K562 (cell line): ENCODE results near the gene VAC14. TPM values are rescaled to one million over a fixed set of nuclear protein-coding genes. Genes with fewer than 3 reads are reported as not detected.

Experiments
- CAMTA2 ChIP-seq: fragments of 250-450 bp; sonication (Bioruptor Pico); conservative IDR thresholded peaks from 2 replicates; pipeline ENCODE4 v1.5.1; 2022
- CXXC5 ChIP-seq: fragments of 250-450 bp; sonication (Bioruptor Pico); IDR thresholded peaks from 2 replicates; pipeline ENCODE4 v1.8.0; 2022; ENCODE audit warnings: inconsistent platforms, mild to moderate bottlenecking, moderate library complexity
- GTF2F1 ChIP-seq: IDR thresholded peaks from 2 replicates; pipeline ENCODE4 v1.6.1; 2011; ENCODE audit warnings: low read depth, low read length, improper control_type of control experiment
- KDM5B ChIP-seq: fragments of 200-600 bp; sonication (generic); IDR thresholded peaks from 2 replicates; pipeline ENCODE4 v1.6.1; 2012; ENCODE audit warnings: low read depth, mild to moderate bottlenecking, moderate library complexity, low read length, control low read depth, inconsistent platforms; ENCODE audit not compliant: insufficient replicate concordance
- MED1 ChIP-seq: sonication (generic); formaldehyde crosslinking; IDR thresholded peaks from 2 replicates; pipeline ENCODE4 v1.8.1; 2023; ENCODE audit warnings: missing genetic modification reagents, borderline replicate concordance
- PPARD ChIP-seq: fragments of 250-450 bp; sonication (Bioruptor Pico); IDR thresholded peaks from 2 replicates; pipeline ENCODE4 v1.8.0; 2022; ENCODE audit warnings: inconsistent platforms, mild to moderate bottlenecking, moderate library complexity
- PYGO2 ChIP-seq: fragments of 450-650 bp; IDR thresholded peaks from 2 replicates; pipeline ENCODE4 v1.6.1; 2016; ENCODE audit warnings: mild to moderate bottlenecking, missing genetic modification characterization, moderate library complexity, missing compliant biosample characterization
- RCOR1 ChIP-seq, 2 experiments: IDR thresholded peaks; 2 replicates each; pipeline ENCODE4 v1.6.1; 2012; ENCODE audit warnings: low read depth in 2 of 2, low read length in 2 of 2, borderline replicate concordance in 1 of 2, improper control_type of control experiment in 1 of 2
- THRAP3 ChIP-seq: fragments of 450-650 bp; IDR thresholded peaks from 2 replicates; pipeline ENCODE4 v1.6.1; 2016; ENCODE audit warnings: mild to moderate bottlenecking, inconsistent platforms, borderline replicate concordance
- ZKSCAN8 ChIP-seq: fragments of 200-800 bp; sonication (Bioruptor generic); IDR thresholded peaks from 2 replicates; pipeline ENCODE4 v1.6.1; 2016; ENCODE audit warnings: missing genetic modification characterization, missing compliant biosample characterization
- ZNF274 ChIP-seq: IDR thresholded peaks from 2 replicates; pipeline ENCODE4 v1.6.1; 2011; ENCODE audit warnings: low read depth, mild to moderate bottlenecking, low read length, moderate library complexity, borderline replicate concordance
- ZNF444 ChIP-seq: fragments of 250-450 bp; sonication (Bioruptor Pico); IDR thresholded peaks from 2 replicates; pipeline ENCODE4 v1.4.0; 2020; ENCODE audit warnings: mild to moderate bottlenecking, moderate library complexity
- ZNF586 ChIP-seq: fragments of 450-650 bp; formaldehyde crosslinking; conservative IDR thresholded peaks from 2 replicates; pipeline ENCODE4 v1.4.0; 2020; ENCODE audit warnings: mild to moderate bottlenecking, moderate library complexity
- polyA plus RNA-seq, 8 experiments: library from polyadenylated mRNA; depleted of rRNA in 4 of 8; stranded (reverse) in 5 of 8; unstranded in 3 of 8; fragments of >200 nt; fragmentation: Nextera tagmentation in 2 of 8; fragmentation: Illumina TruSeq in 1 of 8; extraction: Ambion mirVana in 2 of 8; extraction: Trizol in 1 of 8; gene quantifications; 2 replicates each; pipeline versions ENCODE4 v1.2.1 to v1.2.3, GENCODE V29; 2011 to 2014; ENCODE audit warnings: inconsistent platforms in 1 of 8, missing spikeins in 1 of 8
- total RNA-seq, 7 experiments: library from RNA; depleted of rRNA in 6 of 7; stranded (reverse); fragments of >200 nt in 6 of 7; fragmentation: Illumina TruSeq in 2 of 7; extraction: Trizol in 2 of 7; gene quantifications; 2 replicates each; pipeline versions ENCODE4 v1.2.1 to v1.2.3, GENCODE V29; 2011 to 2021; ENCODE audit warnings: low replicate concordance in 1 of 7
- TF ChIP-seq, protein P1 (sequence below): fragments of 200-600 bp; sonication (generic); IDR thresholded peaks from one replicate; pipeline ENCODE4 v1.6.1; 2012; ENCODE audit warnings: mild to moderate bottlenecking, low read depth, low read length, inconsistent platforms
- TF ChIP-seq, protein P2 (sequence below): sonication (generic); formaldehyde crosslinking; IDR thresholded peaks from 2 replicates; pipeline ENCODE4 v1.5.0; 2020; ENCODE audit warnings: missing genetic modification reagents

VAC14 gene
- total and polyA plus RNA-seq, 9 of the 15 experiments (the other 6 are each of a cell fraction or from before 2014, with no cell fraction given), result 1.3 to 41.6 (median 26.6) TPM

DNA sequence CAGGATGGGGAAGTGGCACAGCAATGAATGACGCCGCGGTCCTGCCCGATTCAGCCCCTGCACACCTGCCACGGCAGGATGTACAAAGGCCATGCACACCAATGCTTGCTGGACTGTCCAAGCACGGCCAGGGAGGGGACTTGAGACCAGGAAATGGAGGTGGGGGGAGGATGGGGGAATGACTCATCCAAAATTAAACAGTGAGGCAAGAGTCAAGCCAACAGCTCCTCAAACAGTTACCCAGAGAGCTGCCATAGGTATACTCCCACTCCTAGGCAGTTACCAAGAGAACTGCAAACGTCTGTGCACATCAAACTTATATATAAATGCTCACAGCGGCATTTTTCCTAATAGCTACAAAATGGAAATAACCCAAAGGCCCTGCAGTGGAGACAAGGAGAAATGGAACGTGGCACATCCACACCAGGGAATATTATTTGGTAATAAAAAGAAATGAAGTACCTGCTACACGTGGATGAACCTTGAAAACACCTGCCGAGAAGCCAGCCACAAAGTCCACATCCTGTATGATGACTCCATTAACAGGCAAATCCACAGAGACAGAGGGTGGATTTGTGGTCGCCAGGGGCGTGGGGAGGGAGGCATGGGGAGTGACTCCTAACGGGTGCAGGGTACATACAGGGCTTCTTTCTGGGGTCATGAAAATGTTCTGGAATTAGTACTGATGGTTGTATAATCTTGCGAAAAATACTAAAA is 54.1 kb downstream of the VAC14 start (continued):
- TF ChIP-seq, protein P1, sequence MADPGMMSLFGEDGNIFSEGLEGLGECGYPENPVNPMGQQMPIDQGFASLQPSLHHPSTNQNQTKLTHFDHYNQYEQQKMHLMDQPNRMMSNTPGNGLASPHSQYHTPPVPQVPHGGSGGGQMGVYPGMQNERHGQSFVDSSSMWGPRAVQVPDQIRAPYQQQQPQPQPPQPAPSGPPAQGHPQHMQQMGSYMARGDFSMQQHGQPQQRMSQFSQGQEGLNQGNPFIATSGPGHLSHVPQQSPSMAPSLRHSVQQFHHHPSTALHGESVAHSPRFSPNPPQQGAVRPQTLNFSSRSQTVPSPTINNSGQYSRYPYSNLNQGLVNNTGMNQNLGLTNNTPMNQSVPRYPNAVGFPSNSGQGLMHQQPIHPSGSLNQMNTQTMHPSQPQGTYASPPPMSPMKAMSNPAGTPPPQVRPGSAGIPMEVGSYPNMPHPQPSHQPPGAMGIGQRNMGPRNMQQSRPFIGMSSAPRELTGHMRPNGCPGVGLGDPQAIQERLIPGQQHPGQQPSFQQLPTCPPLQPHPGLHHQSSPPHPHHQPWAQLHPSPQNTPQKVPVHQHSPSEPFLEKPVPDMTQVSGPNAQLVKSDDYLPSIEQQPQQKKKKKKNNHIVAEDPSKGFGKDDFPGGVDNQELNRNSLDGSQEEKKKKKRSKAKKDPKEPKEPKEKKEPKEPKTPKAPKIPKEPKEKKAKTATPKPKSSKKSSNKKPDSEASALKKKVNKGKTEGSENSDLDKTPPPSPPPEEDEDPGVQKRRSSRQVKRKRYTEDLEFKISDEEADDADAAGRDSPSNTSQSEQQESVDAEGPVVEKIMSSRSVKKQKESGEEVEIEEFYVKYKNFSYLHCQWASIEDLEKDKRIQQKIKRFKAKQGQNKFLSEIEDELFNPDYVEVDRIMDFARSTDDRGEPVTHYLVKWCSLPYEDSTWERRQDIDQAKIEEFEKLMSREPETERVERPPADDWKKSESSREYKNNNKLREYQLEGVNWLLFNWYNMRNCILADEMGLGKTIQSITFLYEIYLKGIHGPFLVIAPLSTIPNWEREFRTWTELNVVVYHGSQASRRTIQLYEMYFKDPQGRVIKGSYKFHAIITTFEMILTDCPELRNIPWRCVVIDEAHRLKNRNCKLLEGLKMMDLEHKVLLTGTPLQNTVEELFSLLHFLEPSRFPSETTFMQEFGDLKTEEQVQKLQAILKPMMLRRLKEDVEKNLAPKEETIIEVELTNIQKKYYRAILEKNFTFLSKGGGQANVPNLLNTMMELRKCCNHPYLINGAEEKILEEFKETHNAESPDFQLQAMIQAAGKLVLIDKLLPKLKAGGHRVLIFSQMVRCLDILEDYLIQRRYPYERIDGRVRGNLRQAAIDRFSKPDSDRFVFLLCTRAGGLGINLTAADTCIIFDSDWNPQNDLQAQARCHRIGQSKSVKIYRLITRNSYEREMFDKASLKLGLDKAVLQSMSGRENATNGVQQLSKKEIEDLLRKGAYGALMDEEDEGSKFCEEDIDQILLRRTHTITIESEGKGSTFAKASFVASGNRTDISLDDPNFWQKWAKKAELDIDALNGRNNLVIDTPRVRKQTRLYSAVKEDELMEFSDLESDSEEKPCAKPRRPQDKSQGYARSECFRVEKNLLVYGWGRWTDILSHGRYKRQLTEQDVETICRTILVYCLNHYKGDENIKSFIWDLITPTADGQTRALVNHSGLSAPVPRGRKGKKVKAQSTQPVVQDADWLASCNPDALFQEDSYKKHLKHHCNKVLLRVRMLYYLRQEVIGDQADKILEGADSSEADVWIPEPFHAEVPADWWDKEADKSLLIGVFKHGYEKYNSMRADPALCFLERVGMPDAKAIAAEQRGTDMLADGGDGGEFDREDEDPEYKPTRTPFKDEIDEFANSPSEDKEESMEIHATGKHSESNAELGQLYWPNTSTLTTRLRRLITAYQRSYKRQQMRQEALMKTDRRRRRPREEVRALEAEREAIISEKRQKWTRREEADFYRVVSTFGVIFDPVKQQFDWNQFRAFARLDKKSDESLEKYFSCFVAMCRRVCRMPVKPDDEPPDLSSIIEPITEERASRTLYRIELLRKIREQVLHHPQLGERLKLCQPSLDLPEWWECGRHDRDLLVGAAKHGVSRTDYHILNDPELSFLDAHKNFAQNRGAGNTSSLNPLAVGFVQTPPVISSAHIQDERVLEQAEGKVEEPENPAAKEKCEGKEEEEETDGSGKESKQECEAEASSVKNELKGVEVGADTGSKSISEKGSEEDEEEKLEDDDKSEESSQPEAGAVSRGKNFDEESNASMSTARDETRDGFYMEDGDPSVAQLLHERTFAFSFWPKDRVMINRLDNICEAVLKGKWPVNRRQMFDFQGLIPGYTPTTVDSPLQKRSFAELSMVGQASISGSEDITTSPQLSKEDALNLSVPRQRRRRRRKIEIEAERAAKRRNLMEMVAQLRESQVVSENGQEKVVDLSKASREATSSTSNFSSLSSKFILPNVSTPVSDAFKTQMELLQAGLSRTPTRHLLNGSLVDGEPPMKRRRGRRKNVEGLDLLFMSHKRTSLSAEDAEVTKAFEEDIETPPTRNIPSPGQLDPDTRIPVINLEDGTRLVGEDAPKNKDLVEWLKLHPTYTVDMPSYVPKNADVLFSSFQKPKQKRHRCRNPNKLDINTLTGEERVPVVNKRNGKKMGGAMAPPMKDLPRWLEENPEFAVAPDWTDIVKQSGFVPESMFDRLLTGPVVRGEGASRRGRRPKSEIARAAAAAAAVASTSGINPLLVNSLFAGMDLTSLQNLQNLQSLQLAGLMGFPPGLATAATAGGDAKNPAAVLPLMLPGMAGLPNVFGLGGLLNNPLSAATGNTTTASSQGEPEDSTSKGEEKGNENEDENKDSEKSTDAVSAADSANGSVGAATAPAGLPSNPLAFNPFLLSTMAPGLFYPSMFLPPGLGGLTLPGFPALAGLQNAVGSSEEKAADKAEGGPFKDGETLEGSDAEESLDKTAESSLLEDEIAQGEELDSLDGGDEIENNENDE, result no peak
- TF ChIP-seq CAMTA2 (no peak), ZNF444 (CRISPR knock-in tag) (no peak), KDM5B (no peak), RCOR1 (IDR thresholded peaks at IDR 0.05; ENCODE audit: borderline replicate concordance in 1 of 2, low read depth in 2 of 2, low read length in 2 of 2) (peak in 1 of 2 experiments; percentile 84; a peak in 1 of 4 replicates), ZKSCAN8 (CRISPR knock-in tag) (peak; percentile 83; the same call in 1 of the 2 replicates), GTF2F1 (no peak), PPARD (CRISPR knock-in tag) (no peak), MED1 (CRISPR knock-in tag) (no peak), ZNF274 (no peak), ZNF586 (CRISPR knock-in tag) (no peak), THRAP3 (no peak), PYGO2 (tag) (no peak), CXXC5 (CRISPR knock-in tag) (peak; percentile 19; the same call in 1 of the 2 replicates)
- TF ChIP-seq, protein P2, sequence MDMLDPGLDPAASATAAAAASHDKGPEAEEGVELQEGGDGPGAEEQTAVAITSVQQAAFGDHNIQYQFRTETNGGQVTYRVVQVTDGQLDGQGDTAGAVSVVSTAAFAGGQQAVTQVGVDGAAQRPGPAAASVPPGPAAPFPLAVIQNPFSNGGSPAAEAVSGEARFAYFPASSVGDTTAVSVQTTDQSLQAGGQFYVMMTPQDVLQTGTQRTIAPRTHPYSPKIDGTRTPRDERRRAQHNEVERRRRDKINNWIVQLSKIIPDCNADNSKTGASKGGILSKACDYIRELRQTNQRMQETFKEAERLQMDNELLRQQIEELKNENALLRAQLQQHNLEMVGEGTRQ (CRISPR knock-in tag), result no peak
